HepG2 (cell line): ENCODE measurements around the gene CIROP. TPM values are rescaled to one million over a fixed set of nuclear protein-coding genes. Genes with fewer than 3 reads are reported as not detected.
A peak's percentile ranks its signal among the peaks of the same experiment; 100 is the strongest.

Source experiments
- ATAD3A ChIP-seq: sonication (generic); formaldehyde crosslinking; IDR thresholded peaks from 2 replicates; pipeline ENCODE4 v1.4.0; 2020; ENCODE audit warnings: missing genetic modification reagents
- CCDC6 ChIP-seq: sonication (generic); formaldehyde crosslinking; IDR thresholded peaks from 2 replicates; pipeline ENCODE4 v1.8.1; 2022; ENCODE audit warnings: mild to moderate bottlenecking, missing genetic modification reagents, moderate library complexity
- HHEX ChIP-seq: IDR thresholded peaks from 2 replicates; pipeline ENCODE4 v1.6.1; 2016; ENCODE audit warnings: control low read depth
- ISL2 ChIP-seq: sonication (generic); formaldehyde crosslinking; IDR thresholded peaks from 2 replicates; pipeline ENCODE4 v1.5.0; 2020; ENCODE audit warnings: missing genetic modification reagents
- KDM3A ChIP-seq: IDR thresholded peaks from 2 replicates; pipeline ENCODE4 v1.6.1; 2018; ENCODE audit warnings: low read depth, missing compliant biosample characterization
- LRRFIP1 ChIP-seq: sonication (generic); formaldehyde crosslinking; conservative IDR thresholded peaks from 2 replicates; pipeline ENCODE4 v1.4.0; 2020; ENCODE audit warnings: missing genetic modification reagents
- MAF1 ChIP-seq: sonication (generic); formaldehyde crosslinking; IDR thresholded peaks from 2 replicates; pipeline ENCODE4 v1.5.0; 2020; ENCODE audit warnings: missing genetic modification reagents, borderline replicate concordance
- RELA ChIP-seq: sonication (generic); formaldehyde crosslinking; IDR thresholded peaks from 2 replicates; pipeline ENCODE4 v1.4.0; 2020; ENCODE audit warnings: missing genetic modification reagents
- SP2 ChIP-seq: sonication (generic); formaldehyde crosslinking; IDR thresholded peaks from 2 replicates; pipeline ENCODE4 v1.5.1; 2020; ENCODE audit warnings: mild to moderate bottlenecking, missing genetic modification reagents
- TBX2 ChIP-seq: sonication (generic); formaldehyde crosslinking; IDR thresholded peaks from 2 replicates; pipeline ENCODE4 v1.5.0; 2020; ENCODE audit warnings: missing genetic modification reagents, mild to moderate bottlenecking, borderline replicate concordance
- TIGD3 ChIP-seq: sonication (generic); formaldehyde crosslinking; IDR thresholded peaks from 2 replicates; pipeline ENCODE4 v1.5.1; 2020; ENCODE audit warnings: mild to moderate bottlenecking, missing genetic modification reagents, borderline replicate concordance
- ZBTB34 ChIP-seq: sonication (generic); formaldehyde crosslinking; IDR thresholded peaks from 2 replicates; pipeline ENCODE4 v1.8.0; 2022; ENCODE audit warnings: mild to moderate bottlenecking, missing genetic modification reagents
- ZKSCAN1 ChIP-seq: fragments of 150-350 bp; IDR thresholded peaks from 2 replicates; pipeline ENCODE4 v1.6.1; 2014; ENCODE audit warnings: low read length
- ZNF180 ChIP-seq: sonication (generic); formaldehyde crosslinking; IDR thresholded peaks from 2 replicates; pipeline ENCODE4 v1.4.0; 2020; ENCODE audit warnings: low read depth, missing genetic modification reagents, borderline replicate concordance
- ZNF224 ChIP-seq: sonication (generic); formaldehyde crosslinking; IDR thresholded peaks from 2 replicates; pipeline ENCODE4 v1.5.0; 2020; ENCODE audit warnings: mild to moderate bottlenecking, missing genetic modification reagents
- ZNF30 ChIP-seq: sonication (generic); formaldehyde crosslinking; IDR thresholded peaks from 2 replicates; pipeline ENCODE4 v1.5.0; 2020; ENCODE audit warnings: mild to moderate bottlenecking, missing genetic modification reagents
- ZNF326 ChIP-seq: sonication (generic); formaldehyde crosslinking; IDR thresholded peaks from 2 replicates; pipeline ENCODE4 v1.4.0; 2020; ENCODE audit warnings: missing genetic modification reagents, borderline replicate concordance
- ZNF333 ChIP-seq: sonication (generic); formaldehyde crosslinking; IDR thresholded peaks from 2 replicates; pipeline ENCODE4 v1.4.0; 2020; ENCODE audit warnings: mild to moderate bottlenecking, missing genetic modification reagents, borderline replicate concordance
- ZNF354B ChIP-seq: sonication (generic); formaldehyde crosslinking; IDR thresholded peaks from 2 replicates; pipeline ENCODE4 v1.8.0; 2022; ENCODE audit warnings: mild to moderate bottlenecking, missing genetic modification reagents
- ZNF431 ChIP-seq: sonication (generic); formaldehyde crosslinking; IDR thresholded peaks from 2 replicates; pipeline ENCODE4 v1.9.0; 2022; ENCODE audit warnings: missing genetic modification reagents, low read depth, mild to moderate bottlenecking, borderline replicate concordance
- ZNF607 ChIP-seq: sonication (generic); formaldehyde crosslinking; IDR thresholded peaks from 2 replicates; pipeline ENCODE4 v1.5.1; 2020; ENCODE audit warnings: missing genetic modification reagents, mild to moderate bottlenecking, borderline replicate concordance
- ZNF766 ChIP-seq: sonication (generic); formaldehyde crosslinking; IDR thresholded peaks from 2 replicates; pipeline ENCODE4 v1.5.0; 2020; ENCODE audit warnings: missing genetic modification reagents, borderline replicate concordance
- ZNF784 ChIP-seq: sonication (generic); formaldehyde crosslinking; IDR thresholded peaks from 2 replicates; pipeline ENCODE4 v1.5.1; 2020; ENCODE audit warnings: missing genetic modification reagents, mild to moderate bottlenecking, borderline replicate concordance
- ZNF816 ChIP-seq: sonication (generic); formaldehyde crosslinking; IDR thresholded peaks from 2 replicates; pipeline ENCODE4 v1.8.0; 2022; ENCODE audit warnings: missing genetic modification reagents, mild to moderate bottlenecking, borderline replicate concordance
- polyA plus RNA-seq, 8 experiments: library from polyadenylated mRNA; depleted of rRNA in 3 of 8; stranded (reverse) in 7 of 8; unstranded in 1 of 8; fragments of >200 nt; fragmentation: Illumina TruSeq in 4 of 8; extraction: Trizol in 4 of 8; gene quantifications; 2 replicates each; pipeline versions ENCODE4 v1.2.1 to v1.2.3, GENCODE V29; 2011 to 2016; ENCODE audit warnings: low read depth in 4 of 8, missing spikeins in 1 of 8, mixed read lengths in 1 of 8; ENCODE audit not compliant: insufficient read depth in 1 of 8
- total RNA-seq, 5 experiments: library from RNA; depleted of rRNA; stranded (reverse); fragments of >200 nt; fragmentation: Illumina TruSeq; extraction: Trizol; gene quantifications; 2 replicates each; pipeline ENCODE4 v1.2.3, GENCODE V29; 2016; ENCODE audit warnings: low read depth in 1 of 5

Gene CIROP
- total and polyA plus RNA-seq, 2 of the 13 experiments (the other 11 are each of a cell fraction or from before 2014, with no cell fraction given): 0.07 TPM; not detected in 1

GRCh38 chr14:23071921-23072539 is 32.8 kb downstream of the CIROP start (continued):
- TF ChIP-seq ZBTB34 (CRISPR knock-in tag) (0 out of 2 replicates have a peak, but pooled peaks have one; percentile 5), ZNF326 (CRISPR knock-in tag) (peak; percentile 81; the same call in 1 of the 2 replicates), ZNF784 (no peak), LRRFIP1 (CRISPR knock-in tag) (0 out of 2 replicates have a peak, but pooled peaks have one; percentile 82), CCDC6 (CRISPR knock-in tag) (no peak; the same call in 1 of the 2 replicates), ZNF224 (CRISPR knock-in tag) (peak; percentile 19; the same call in 1 of the 2 replicates), ZNF431 (CRISPR knock-in tag) (peak; percentile 60; the same call in 1 of the 2 replicates), TBX2 (CRISPR knock-in tag) (no peak), ZNF816 (CRISPR knock-in tag) (0 out of 2 replicates have a peak, but pooled peaks have one; percentile 15), TIGD3 (CRISPR knock-in tag) (0 out of 2 replicates have a peak, but pooled peaks have one; percentile 43), ZNF333 (CRISPR knock-in tag) (0 out of 2 replicates have a peak, but pooled peaks have one; percentile 9), SP2 (CRISPR knock-in tag) (peak; percentile 7; the same call in 1 of the 2 replicates), ZNF354B (peak; percentile 92; the same call in 1 of the 2 replicates), ZNF607 (no peak), MAF1 (CRISPR knock-in tag) (no peak), ZKSCAN1 (no peak), ISL2 (CRISPR knock-in tag) (no peak), HHEX (CRISPR knock-in tag) (0 out of 2 replicates have a peak, but pooled peaks have one; percentile 24), KDM3A (no peak), ZNF766 (CRISPR knock-in tag) (peak; percentile 43; the same call in 1 of the 2 replicates), RELA (0 out of 2 replicates have a peak, but pooled peaks have one; percentile 1), ZNF180 (CRISPR knock-in tag) (no peak), ZNF30 (CRISPR knock-in tag) (no peak), ATAD3A (CRISPR knock-in tag) (no peak)
